ENCODE data around the gene HMGCS2.
"Not testable (repeated sequence)": the region's sequence is repeated elsewhere in the genome, so short reads cannot be mapped to it uniquely, and the experiment has no call there.

The HMGCS2 gene

DNA sequence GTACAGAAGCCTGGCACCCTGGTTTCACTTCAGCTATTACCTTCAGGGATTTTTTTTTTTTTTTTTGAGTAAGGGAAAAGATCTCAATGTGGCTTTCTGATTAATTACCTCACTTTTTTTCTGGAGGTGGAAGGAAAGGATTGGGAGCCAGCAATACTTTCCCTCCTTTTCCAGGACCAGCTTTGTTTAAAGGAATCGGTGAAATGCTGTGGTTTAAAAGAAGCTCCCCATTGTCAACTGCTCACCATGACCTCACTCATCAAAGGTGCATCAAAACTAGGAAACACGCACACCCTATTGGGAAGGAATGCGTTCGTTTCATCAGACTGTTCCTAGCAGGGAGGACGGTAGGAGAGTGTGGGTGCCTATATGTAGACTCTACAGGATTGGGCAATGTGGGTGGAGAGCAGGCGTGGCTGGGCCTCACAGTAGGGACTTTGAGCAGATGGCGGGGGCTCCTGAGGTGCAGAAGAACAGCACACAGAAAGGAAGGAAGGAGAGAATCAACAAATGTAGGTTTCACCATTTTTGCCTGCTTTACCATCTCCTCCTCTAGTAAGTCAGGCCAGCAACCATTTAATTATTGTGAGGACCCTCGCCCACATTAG lies 44.0 kb downstream of the HMGCS2 start:
- DNase-seq: no peak

DNA sequence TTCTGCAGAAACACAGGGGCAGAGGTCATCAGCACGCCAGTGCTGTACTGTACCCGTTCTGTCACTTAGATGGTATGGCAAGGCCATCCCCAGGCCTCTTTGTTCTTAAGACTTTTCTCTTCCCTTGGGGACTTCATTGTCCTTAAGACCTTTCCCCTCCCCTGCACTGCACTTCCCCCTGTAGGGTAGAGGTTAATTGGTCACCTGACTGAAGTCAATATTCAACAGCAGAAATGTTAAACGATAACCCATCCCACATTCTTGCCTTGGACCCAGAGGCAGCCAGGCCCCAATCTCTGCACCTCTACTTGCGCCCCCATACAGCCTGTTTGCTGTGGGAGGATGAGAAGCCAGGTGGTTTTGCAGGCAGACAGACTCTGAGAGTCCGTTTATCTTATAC lies 46.8 kb downstream of the HMGCS2 start:
- no peak for DNase-seq

DNA sequence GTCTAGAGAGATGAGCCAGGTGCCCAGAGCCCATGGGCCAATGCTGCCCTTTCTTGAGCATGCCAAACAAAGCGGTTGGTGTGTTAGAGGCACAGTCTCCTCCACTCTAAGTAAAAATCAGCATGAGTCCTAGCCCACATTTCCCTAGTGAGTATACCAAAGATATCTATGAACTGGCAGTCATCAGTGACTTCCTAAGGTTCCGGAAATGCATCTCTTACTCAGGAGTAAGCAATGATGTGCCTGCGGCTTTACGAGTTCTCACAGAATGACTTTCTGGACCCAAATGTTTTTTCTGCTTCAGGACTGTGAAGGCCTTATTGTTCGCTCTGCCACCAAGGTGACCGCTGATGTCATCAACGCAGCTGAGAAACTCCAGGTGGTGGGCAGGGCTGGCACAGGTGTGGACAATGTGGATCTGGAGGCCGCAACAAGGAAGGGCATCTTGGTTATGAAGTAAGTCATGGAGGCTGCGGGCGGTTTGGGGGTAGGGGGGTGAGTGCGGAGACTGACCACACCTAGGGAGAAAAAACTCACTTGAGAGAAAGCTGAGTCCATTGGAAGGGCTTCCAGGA lies 47.8 kb downstream of the HMGCS2 start:
- DNase-seq: no peak

DNA sequence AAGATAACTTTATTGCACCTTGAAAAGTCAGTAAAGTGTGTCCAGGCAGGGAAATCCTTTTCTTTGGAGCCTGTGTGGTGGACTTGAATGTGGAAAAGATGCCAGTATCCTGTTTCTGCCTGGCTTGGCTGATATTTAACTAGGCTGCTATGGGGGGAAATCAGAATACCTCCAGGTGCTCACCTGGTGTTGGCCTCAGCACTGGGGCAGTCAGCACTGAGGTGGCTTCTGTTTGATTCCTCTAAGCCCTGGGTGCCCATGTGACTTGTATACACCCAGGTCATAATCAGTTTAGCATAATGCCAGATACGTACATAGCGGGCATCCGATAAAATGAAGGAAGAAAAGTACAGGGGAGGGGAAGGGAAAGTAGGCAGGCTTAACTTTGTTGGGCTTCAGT lies 49.7 kb downstream of the HMGCS2 start:
- DNase-seq: no peak

DNA sequence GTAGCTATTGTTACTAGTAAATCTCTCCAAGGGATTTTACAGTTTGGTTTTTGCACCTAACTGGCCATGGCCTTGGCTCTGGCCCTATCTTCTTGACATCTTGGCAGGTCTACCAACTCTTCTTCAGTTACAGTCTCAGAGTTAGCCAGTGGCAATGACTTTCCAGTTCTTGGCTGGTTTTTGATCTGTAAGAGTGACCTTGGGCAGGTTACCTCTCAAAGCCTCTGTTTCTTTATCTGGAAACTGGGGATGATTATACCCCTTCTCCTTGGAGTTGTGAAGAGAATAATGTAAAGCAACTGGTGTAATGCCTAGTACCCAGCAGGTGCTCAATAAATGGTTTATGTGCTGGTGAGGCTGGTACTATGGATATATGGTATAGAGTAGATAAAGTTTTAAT lies 50.3 kb downstream of the HMGCS2 start:
- no peak for DNase-seq

DNA sequence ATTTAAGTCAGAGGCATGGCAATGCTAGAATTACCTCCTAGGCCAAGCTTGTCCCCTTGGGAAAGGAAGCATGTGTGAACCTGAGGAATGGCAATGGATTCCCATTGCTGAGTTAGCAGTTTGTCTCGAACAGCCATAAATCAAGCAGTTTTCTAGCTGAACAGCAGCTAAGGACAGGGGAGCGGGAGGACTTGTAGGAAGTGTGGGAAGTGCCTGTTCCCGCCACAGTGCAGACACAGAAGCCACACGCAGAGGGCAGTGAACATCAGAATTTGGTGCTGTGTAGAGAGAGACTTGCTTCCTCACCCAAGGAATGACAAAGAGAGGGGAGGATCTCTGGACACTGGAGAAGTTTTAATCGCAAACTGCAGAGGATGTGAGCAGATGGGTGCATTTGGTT lies 53.2 kb downstream of the HMGCS2 start:
- no peak for DNase-seq

DNA sequence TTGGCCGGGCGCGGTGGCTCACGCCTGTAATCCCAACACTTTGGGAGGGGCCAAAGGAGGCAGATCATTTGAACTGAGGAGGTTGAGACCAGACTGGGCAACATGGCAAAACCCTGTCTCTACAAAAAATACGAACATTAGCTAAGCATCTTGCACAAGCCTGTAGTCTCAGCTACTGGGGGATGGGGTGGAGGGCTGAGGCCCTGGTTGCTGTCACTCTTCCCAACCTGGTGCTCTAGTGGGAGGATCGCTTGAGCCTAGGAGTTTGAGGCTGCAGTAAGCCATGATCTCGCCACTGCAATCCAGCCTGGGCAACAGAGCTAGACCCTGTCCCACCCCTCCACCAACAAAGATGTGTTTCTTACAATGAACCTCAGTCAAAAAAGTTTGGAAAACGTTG lies 54.1 kb downstream of the HMGCS2 start:
- no peak for DNase-seq

DNA sequence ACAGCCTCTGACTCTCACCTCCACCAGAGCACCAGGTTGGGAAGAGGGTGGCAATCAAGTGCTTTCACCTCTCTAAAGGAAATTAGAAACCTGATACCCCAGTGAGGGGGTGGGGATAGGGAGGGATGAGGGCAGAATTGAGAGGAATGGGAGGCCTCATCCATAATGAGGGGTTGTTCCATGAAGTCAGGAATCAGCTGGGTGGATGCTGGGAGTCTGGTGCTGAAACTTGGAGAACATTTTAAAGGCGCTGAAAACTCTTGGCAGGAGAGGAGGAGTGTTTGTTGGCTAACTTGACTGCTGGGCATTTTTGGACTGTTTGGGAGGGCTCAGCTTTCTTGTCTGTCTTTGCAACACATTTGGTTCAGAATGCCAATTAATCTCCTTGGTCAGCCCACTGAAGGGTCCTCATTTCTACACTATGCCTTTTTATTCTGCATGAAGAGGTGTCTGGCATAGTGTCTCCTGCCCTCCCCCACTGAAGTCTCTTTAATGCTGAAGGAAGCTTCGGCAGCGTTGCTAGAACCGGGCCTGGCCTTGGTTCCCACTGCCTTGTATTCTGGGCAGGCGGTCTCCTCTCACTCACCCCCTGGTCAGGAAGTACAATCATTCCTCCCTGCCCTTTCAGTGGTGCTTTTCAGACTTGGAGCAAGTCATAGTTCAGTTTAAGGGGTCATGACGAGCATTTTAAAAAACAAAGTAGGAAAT lies 54.8 kb downstream of the HMGCS2 start:
- no peak for DNase-seq

DNA sequence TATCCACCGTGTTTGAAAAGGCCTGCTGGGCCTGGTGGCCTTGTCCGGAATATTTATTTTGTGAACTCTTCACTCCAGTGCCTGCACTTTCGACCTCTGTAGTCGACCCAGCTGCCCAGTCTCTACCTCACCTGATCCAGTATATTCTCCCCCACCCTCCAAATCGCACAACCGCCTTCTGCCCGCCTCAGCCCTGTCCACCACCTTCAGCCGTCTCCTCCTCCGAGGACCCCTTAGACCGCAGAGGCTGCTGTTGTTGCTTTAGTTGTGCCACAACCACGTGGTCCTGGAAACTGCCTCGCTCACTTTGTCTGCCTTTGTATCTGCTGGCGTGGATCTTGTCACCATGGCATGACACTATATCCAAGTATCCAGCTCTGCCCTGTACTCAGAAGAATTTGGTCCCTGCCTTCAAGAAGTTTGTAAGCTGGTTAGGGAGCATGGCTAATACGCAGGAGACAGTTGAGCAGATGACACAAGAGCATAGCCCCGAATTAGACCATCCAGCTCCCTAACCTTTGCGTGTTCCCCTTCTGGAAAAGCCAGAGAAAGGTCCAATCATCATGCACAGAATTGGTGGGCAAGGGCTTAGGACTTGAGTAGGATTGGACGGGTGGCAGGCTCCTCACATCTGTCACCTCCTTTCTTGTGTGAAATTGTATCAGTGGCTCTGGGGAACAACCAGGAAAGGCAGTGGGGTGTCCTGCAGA lies 55.5 kb downstream of the HMGCS2 start:
- DNase-seq: peak; percentile 34

DNA sequence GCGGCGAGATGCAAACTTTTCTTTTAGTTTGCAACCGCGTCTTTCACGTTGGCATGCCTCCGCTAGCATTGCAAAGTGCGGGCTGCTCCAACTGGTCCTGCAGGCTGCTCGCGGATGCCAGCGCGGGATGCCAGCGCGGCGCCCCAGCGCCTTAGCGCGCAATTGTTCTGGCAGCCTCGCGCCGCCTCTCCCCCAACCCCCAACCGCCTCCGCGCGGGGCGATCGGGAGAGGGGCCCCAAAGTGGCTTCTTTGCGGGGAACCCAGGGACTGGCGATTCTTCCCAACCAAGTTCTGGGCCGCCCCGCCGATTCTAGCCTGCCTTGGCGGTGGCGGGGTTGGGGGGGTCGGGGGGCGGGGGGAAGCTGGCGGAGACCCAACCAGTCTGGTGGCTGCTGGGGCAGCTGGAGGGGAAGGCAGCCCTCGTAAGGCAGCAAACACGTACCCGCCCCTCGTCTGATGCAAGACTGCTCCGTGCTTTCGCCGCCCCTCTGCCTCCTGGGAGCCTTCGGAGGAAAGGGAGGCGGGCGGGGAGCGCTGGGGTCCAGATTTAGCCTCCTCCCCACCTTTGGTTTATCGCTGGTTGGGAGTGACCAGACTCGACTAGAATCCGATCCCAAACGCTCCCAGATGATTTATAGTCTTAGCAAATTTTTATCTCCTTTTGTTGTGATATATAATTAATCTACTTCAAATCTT lies 56.2 kb downstream of the HMGCS2 start:
- peak; percentile 65 for DNase-seq

DNA sequence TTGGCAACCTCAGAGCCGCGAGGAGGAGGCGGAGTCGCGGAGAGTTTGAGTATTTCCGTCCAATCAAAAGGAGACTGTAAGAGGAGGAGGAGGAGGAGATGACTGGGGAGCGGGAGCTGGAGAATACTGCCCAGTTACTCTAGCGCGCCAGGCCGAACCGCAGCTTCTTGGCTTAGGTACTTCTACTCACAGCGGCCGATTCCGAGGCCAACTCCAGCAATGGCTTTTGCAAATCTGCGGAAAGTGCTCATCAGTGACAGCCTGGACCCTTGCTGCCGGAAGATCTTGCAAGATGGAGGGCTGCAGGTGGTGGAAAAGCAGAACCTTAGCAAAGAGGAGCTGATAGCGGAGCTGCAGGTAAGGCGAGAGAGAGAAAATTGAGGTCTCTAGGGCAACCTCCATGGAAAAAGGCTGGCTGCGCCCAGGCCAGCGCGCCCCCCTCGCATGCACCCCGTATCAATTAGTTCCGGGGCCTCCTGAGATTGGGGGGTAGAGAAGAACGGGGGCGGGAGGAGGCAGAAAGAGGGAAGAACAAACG lies 56.8 kb downstream of the HMGCS2 start, which contains the start of gene PHGDH:
PHGDH (plus strand) TSS at position 131 of the 538 bp plus-strand sequence; CDS start at position 220, 89 bp downstream.
- DNase-seq: peak; percentile 68

DNA sequence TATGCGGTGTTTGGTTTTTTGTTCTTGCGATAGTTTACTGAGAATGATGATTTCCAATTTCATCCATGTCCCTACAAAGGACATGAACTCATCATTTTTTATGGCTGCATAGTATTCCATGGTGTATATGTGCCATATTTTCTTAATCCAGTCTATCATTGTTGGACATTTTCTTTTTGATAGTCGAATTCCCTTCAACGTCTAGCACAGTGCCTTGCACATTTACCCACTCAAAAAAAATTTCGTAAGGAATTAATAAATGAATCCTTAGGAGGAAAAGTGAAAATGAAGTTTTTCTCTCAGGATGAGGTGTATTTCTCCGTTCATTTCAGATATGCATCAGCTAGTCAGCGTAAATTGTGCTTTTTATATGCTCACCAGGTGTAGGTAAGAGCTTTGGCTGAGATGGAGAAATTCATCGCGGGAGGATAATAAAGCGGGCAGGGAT lies 57.3 kb downstream of the HMGCS2 start:
- not testable (repeated sequence) for DNase-seq

DNA sequence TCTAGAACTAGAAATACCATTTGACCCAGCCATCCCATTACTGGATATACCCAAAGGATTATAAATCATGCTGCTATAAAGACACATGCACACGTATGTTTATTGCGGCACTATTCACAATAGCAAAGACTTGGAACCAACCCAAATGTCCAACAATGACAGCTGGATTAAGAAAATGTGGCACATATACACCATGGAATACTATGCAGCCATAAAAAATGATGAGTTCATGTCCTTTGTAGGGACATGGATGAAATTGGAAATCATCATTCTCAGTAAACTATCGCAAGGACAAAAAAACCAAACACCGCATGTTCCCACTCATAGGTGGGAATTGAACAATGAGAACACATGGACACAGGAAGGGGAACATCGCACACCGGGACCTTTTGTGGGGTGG lies 62.1 kb downstream of the HMGCS2 start:
- DNase-seq: not testable (repeated sequence)

DNA sequence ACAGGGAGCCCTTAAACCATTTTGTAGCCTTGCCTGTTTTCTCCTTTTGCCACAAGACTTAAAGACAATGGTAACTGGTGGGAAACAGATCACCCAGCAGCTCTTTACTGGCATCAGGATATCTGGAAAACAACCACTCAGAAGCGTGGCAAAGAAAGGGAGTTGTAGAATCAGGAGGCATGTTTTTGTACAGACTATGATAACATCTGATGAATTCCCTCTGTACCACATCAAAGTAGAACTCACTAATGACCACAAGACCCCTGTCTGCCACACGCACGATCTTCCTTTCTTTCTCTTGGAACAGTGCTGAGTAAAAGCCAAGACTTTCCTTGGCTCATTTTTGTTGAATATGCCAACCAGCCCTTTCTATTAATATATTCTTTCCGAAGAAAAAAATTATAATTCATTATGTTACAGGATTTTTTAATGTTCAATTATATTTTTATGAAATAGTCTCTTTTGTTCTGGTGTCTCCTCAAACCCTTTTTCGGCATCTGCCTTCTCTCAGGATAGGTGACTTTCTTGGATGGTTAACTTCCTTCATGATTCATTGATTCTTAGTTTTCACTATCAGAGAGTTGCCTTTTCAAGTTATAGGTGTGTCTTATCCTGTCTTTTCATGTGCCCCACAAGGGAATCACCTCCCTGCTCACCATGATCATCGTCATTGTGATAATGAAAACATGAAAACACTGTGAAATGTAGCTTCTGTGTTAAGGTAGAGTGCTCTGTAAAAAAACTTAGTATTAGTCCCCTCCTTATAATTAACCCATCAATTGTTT lies 64.8 kb downstream of the HMGCS2 start:
- no peak for DNase-seq

DNA sequence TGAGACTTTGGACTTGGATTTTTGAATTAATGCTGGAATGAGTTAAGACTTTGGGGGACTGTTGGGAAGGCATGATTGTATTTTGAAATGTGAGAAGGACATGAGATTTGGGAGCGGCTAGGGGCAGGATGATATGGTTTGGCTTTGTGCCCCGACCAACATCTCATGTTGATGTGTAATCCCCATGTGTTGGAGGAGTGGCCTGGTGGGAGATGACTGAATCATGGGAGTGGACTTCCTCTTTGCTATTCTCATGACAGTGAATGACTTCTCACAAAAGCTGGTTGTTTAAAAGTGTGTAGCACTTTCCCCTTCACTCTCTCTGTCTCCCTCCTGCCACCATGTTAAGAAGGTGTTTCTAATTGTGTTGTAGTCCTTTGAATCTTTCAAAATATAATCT lies 66.3 kb downstream of the HMGCS2 start:
- no peak for DNase-seq

DNA sequence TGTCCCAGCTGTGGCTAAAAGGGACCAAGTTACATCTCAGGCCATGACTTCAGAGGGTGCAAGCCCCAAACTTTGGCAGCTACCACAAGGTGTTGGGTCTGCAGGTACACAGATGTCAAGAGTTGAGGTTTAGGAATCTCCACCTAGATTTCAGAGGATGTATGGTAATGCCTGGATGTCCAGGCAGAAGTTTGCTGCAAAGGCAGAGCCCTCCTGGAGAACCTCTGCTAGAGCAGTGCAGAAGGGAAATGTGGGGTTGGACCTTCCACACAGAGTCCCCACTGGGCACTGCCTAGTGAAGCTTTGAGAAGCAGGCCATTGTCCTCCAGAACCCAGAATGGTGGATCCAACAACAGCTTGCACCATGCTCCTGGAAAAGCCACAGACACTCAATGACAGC lies 67.0 kb downstream of the HMGCS2 start:
- peak; percentile 0 for DNase-seq

DNA sequence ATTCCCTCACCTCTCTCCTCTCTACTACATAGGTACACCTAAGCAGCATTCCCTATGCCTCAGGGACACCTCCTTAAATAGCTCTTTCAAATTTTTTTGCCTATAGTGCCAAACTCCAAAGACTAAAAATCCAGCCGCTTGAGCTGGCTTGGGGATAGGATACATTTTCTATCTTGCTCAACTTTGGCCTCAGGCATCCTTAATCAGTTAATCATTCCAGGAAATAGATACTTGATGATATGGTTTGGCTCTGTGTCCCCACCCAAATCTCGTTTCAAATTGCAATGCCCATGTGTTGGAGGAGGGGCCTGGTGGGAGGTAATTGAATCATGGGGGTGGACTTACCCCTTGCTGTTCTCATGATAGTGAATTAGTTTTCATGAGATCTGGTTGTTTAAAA lies 68.4 kb downstream of the HMGCS2 start:
- DNase-seq: no peak

Measured in DMS53 (cell line).